ENCODE measurements around the gene SPSB3. TPM values are rescaled to one million over a fixed set of nuclear protein-coding genes. Genes with fewer than 3 reads are reported as not detected.

The SPSB3 gene
- total and polyA plus RNA-seq, 2 of the 4 experiments (the other 2 are of a cell fraction), result 9.1 to 30.8 TPM

DNA sequence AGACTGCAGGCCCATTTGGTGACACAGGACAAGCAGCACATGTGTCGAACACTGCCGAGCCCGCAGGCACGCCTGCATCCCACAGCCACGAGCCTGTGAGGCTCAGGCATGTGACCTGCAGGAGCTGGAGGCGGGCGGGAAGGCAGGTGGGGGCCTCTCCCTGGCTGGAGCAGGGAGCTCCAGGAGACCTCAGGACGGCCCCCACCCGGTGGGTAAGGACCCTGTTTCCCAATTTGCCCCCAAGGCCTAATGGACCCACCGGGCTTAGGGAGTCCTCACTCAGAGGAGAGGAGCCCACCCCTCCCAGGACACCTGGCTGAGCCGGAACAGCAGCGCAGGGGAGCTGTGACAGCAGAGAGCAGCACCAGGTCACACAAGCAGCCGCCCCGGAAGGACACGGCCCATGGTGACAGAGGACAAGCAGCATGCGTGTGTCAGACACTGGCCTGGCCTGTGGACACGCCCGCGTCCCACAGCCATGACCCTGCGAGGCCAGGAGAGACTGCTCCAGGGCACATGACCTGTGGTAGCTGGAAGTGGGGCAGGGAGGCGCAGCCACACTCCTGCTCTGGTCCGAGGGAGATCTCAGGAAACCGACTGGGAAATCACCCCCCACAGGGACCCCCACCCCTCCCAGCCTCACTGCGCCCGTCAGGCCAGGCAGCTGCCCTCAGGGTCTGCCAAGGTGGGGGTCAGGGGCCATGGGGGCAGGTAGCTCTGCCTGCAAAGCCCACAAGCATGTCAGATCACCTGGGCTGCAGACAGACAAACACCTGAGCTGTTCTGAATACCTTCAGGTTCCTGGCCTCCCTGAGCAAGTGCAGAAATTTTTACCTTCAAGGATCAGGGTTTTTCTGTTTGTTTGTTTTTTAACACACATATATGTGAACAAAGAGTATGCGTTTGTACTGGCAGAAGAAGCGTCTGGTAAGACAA, 2.4 kb downstream of the SPSB3 start:
- H2BK120ac ChIP-seq (ENCODE audit: low read depth, low read length), result no peak overlapping the region
- no peak overlapping the region for H2BK15ac ChIP-seq (ENCODE audit: low read depth, low read length)
- H2AK5ac ChIP-seq (ENCODE audit: low read depth, low read length), result no peak overlapping the region
- peaks cover 3% of the 10 kb centered on the region; the same call in 1 of the 2 replicates for H3K4me1 ChIP-seq (ENCODE audit: control insufficient read depth, insufficient read depth, low read length)
- H3K27ac ChIP-seq (ENCODE audit: insufficient read depth, low read length), result no peak overlapping the region
- H3K27me3 ChIP-seq (ENCODE audit: control insufficient read depth, insufficient read depth, low read length), result no peaks in the 10 kb centered on the region
- no peak for TF ChIP-seq MXI1 (IDR thresholded peaks at IDR 0.05; ENCODE audit: borderline replicate concordance, low read depth, low read length)
- TF ChIP-seq CHD1 (IDR thresholded peaks at IDR 0.05; ENCODE audit: low read depth, low read length), result no peak
- TF ChIP-seq CEBPB (IDR thresholded peaks at IDR 0.05; ENCODE audit: low read depth, low read length), result no peak
- TF ChIP-seq, protein P1, sequence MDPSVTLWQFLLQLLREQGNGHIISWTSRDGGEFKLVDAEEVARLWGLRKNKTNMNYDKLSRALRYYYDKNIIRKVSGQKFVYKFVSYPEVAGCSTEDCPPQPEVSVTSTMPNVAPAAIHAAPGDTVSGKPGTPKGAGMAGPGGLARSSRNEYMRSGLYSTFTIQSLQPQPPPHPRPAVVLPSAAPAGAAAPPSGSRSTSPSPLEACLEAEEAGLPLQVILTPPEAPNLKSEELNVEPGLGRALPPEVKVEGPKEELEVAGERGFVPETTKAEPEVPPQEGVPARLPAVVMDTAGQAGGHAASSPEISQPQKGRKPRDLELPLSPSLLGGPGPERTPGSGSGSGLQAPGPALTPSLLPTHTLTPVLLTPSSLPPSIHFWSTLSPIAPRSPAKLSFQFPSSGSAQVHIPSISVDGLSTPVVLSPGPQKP (IDR thresholded peaks at IDR 0.05; ENCODE audit: borderline replicate concordance, low read depth, low read length), result no peak
- no peak for TF ChIP-seq NFE2L2 (IDR thresholded peaks at IDR 0.05; ENCODE audit: low read depth, low read length)
- TF ChIP-seq POLR2A (IDR thresholded peaks at IDR 0.05; ENCODE audit: low read depth, low read length), result no peak
- TF ChIP-seq, protein P2, sequence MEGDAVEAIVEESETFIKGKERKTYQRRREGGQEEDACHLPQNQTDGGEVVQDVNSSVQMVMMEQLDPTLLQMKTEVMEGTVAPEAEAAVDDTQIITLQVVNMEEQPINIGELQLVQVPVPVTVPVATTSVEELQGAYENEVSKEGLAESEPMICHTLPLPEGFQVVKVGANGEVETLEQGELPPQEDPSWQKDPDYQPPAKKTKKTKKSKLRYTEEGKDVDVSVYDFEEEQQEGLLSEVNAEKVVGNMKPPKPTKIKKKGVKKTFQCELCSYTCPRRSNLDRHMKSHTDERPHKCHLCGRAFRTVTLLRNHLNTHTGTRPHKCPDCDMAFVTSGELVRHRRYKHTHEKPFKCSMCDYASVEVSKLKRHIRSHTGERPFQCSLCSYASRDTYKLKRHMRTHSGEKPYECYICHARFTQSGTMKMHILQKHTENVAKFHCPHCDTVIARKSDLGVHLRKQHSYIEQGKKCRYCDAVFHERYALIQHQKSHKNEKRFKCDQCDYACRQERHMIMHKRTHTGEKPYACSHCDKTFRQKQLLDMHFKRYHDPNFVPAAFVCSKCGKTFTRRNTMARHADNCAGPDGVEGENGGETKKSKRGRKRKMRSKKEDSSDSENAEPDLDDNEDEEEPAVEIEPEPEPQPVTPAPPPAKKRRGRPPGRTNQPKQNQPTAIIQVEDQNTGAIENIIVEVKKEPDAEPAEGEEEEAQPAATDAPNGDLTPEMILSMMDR (conservative IDR thresholded peaks at IDR 0.05; ENCODE audit: low read depth, low read length), result no peak
- ChIA-PET CTCF (no interaction called here), POLR2A (ENCODE audit: unreplicated experiment) (no interaction called here)
- WGBS, 2 experiments (ENCODE audit: extremely low coverage in 2 of 2, insufficient read length in 1 of 2), result 90% methylated on average over 9 of the region's 27 CpGs; no CpG with 5 or more reads in 1 of the 2 experiments
- H3K23ac ChIP-seq (ENCODE audit: low read depth, low read length), result no peak overlapping the region
- in situ Hi-C loops (cut with MboI; ENCODE audit: low sequenced_read_pairs), result no loop called here
- H3K9me1 ChIP-seq (ENCODE audit: insufficient read depth, low read length), result peaks cover 7% of the 10 kb centered on the region; the same call in 1 of the 2 replicates
- dilution Hi-C loops (cut with HindIII; ENCODE audit: low sequenced_read_pairs, unreplicated experiment), result no loop called here
- intact Hi-C loops (cut with micrococcal nuclease), result loop anchor here (5.0 kb wide), 1 partner anchor 47 kb away; the partner anchor contains the start of genes FAHD1 and HAGH
- no peak overlapping the region for H4K91ac ChIP-seq (ENCODE audit: insufficient read depth, low read depth, low read length)
- no peak overlapping the region for H3K4ac ChIP-seq (ENCODE audit: low read depth, low read length)
- no TSS peak for BruUV-seq (replicated peaks)
- H3K14ac ChIP-seq (replicated peaks; ENCODE audit: low read depth, low read length), result no peak overlapping the region
- DNase-seq (no peak), ATAC-seq (ENCODE audit: low read depth) (no peak)
- H3K36me3 ChIP-seq (ENCODE audit: control insufficient read depth, insufficient read depth, low read length), result peaks cover 32% of the 10 kb centered on the region
- no peak overlapping the region for H3K56ac ChIP-seq (ENCODE audit: extremely low read depth, insufficient read depth, low read length)
- H3K9ac ChIP-seq (ENCODE audit: low read depth, low read length), result no peak overlapping the region
- peaks cover 22% of the 10 kb centered on the region for H4K20me1 ChIP-seq (ENCODE audit: insufficient read depth, low read length)
- peak overlapping the region; percentile 42 for H2AK9ac ChIP-seq (replicated peaks; ENCODE audit: low read depth, low read length, poor library complexity)
- H3K4me2 ChIP-seq (ENCODE audit: low read depth, low read length), result no peak overlapping the region
- H3K4me3 ChIP-seq (ENCODE audit: insufficient read depth, low read depth, low read length), result no peak overlapping the region
- H4K8ac ChIP-seq (ENCODE audit: low read depth in 2 of 2, low read length in 2 of 2), result no peak overlapping the region
- no peak overlapping the region for H3K18ac ChIP-seq (ENCODE audit: low read depth, low read length)
- H2BK20ac ChIP-seq (ENCODE audit: low read depth, low read length), result no peak overlapping the region
- H3K9me3 ChIP-seq (ENCODE audit: control insufficient read depth, insufficient read depth, low read length), result no peaks in the 10 kb centered on the region
- no peak overlapping the region for H2AFZ ChIP-seq (replicated peaks; ENCODE audit: low read length, poor library complexity)
- peaks cover 12 to 56% of the 10 kb centered on the region in 2 experiments for H3K79me1 ChIP-seq (ENCODE audit: low read depth in 1 of 2, low read length in 2 of 2)
- no peak overlapping the region for H4K5ac ChIP-seq (ENCODE audit: low read depth, low read length)
- no peak overlapping the region for H2BK5ac ChIP-seq (ENCODE audit: low read depth, low read length, poor library complexity, severe bottlenecking)

Data from IMR-90 (cell line).